Measurements from ENCODE around the gene CNTNAP3B.
"Not testable (repeated sequence)": the region's sequence is repeated elsewhere in the genome, so short reads cannot be mapped to it uniquely, and the experiment has no call there.

GRCh38 chr9:41898720-41899343, 230.4 kb downstream of the CNTNAP3B start:
- TF ChIP-seq CREB1 (CRISPR knock-in tag; IDR thresholded peaks at IDR 0.05; ENCODE audit: low read depth); CTCF (conservative IDR thresholded peaks at IDR 0.05; ENCODE audit: low read depth in 2 of 2): not testable (repeated sequence)

Measured in GM23338 (cell line).